Daoy (cell line): Measurements from ENCODE around the gene C4orf50. TPM values are rescaled to one million over a fixed set of nuclear protein-coding genes. Genes with fewer than 3 reads are reported as not detected.
"Not testable (repeated sequence)": the region's sequence is repeated elsewhere in the genome, so short reads cannot be mapped to it uniquely, and the experiment has no call there.

ENCODE experiments used
- DNase-seq: peaks from one replicate; pipeline ENCODE4 v3.0.0-alpha.2; 2015; ENCODE audit warnings: low read depth
- total RNA-seq: library from RNA; depleted of rRNA; stranded (reverse); fragments of >200 nt; shearing (Covaris generic); gene quantifications from 2 replicates; pipeline ENCODE4 v1.2.3, GENCODE V29; 2014

C4orf50 gene
- total RNA-seq, 1 experiment from 2014 or later = not detected

GRCh38 chr4:5969777-5970176 lies 48.5 kb downstream of the C4orf50 start:
- DNase-seq = no peak

GRCh38 chr4:5969336-5969735 lies 48.9 kb downstream of the C4orf50 start:
- DNase-seq = no peak

GRCh38 chr4:5968246-5968645 lies 50.0 kb downstream of the C4orf50 start:
- no peak for DNase-seq

- no peak for DNase-seq
Observed at GRCh38 chr4:5967783-5968182, 50.4 kb downstream of the C4orf50 start.

- no peak for DNase-seq
Observed at GRCh38 chr4:5965225-5965624, 53.0 kb downstream of the C4orf50 start.

GRCh38 chr4:5964030-5964429 lies 54.2 kb downstream of the C4orf50 start:
- no peak for DNase-seq

- no peak for DNase-seq
Observed at GRCh38 chr4:5963611-5964010, 54.6 kb downstream of the C4orf50 start.

GRCh38 chr4:5962416-5962815 lies 55.8 kb downstream of the C4orf50 start:
- DNase-seq = no peak

- DNase-seq = no peak
Observed at GRCh38 chr4:5960252-5960880, 57.9 kb downstream of the C4orf50 start.

GRCh38 chr4:5959211-5959982 lies 58.8 kb downstream of the C4orf50 start:
- DNase-seq = no peak

- no peak for DNase-seq
Observed at GRCh38 chr4:5958199-5958735, 60.0 kb downstream of the C4orf50 start.

- DNase-seq = no peak
Observed at GRCh38 chr4:5957076-5957475, 61.2 kb downstream of the C4orf50 start.

GRCh38 chr4:5956285-5957021 lies 61.8 kb downstream of the C4orf50 start:
- peak; percentile 53 for DNase-seq

GRCh38 chr4:5955856-5956255 lies 62.4 kb downstream of the C4orf50 start:
- DNase-seq = peak; percentile 35

- peak; percentile 50 for DNase-seq
Observed at GRCh38 chr4:5955201-5955821, 62.9 kb downstream of the C4orf50 start.

GRCh38 chr4:5954056-5954760 lies 64.0 kb downstream of the C4orf50 start:
- DNase-seq = no peak

- DNase-seq = no peak
Observed at GRCh38 chr4:5952975-5953951, 65.0 kb downstream of the C4orf50 start.

GRCh38 chr4:5952286-5952974 lies 65.8 kb downstream of the C4orf50 start:
- no peak for DNase-seq

GRCh38 chr4:5946653-5947052 lies 71.6 kb downstream of the C4orf50 start:
- DNase-seq = not testable (repeated sequence)
